ENCODE measurements around the gene APEH.
"Not testable (repeated sequence)": the region's sequence is repeated elsewhere in the genome, so short reads cannot be mapped to it uniquely, and the experiment has no call there.

Gene APEH

GRCh38 chr3:49689046-49689907 lies 15.1 kb downstream of the APEH start, which contains the start of the genes MST1 and RNF123:
TSS of gene MST1 (minus strand) at chr3:49689474. CDS start at chr3:49688691, 783 bp downstream.
TSS of gene RNF123 (plus strand) at chr3:49689557. CDS start at chr3:49691166, 1,609 bp downstream.
- TF ChIP-seq ZNF384 (IDR thresholded peaks at IDR 0.05) (no peak), FOXK2 (IDR thresholded peaks at IDR 0.05) (peak; percentile 49; the same call in 1 of the 2 replicates), FOXA1 (IDR thresholded peaks at IDR 0.05) (no peak), LEF1 (IDR thresholded peaks at IDR 0.05; ENCODE audit: borderline replicate concordance) (no peak), ELF4 (IDR thresholded peaks at IDR 0.05) (no peak), BHLHE40 (IDR thresholded peaks at IDR 0.05; ENCODE audit: borderline replicate concordance) (no peak), PKNOX1 (IDR thresholded peaks at IDR 0.05) (no peak), L3MBTL2 (conservative IDR thresholded peaks at IDR 0.05) (0 out of 2 replicates have a peak, but pooled peaks have one; percentile 14), ARNT (IDR thresholded peaks at IDR 0.05) (peak; percentile 37; the same call in 1 of the 2 replicates), HDGF (IDR thresholded peaks at IDR 0.05; ENCODE audit: borderline replicate concordance) (no peak), TARDBP (IDR thresholded peaks at IDR 0.05) (no peak), FOXM1 (IDR thresholded peaks at IDR 0.05; ENCODE audit: borderline replicate concordance) (0 out of 2 replicates have a peak, but pooled peaks have one; percentile 53)
- ChIA-PET POLR2A (interaction anchor here (1.0 kb wide), 1 partner anchor 11 kb away, joined by 3 read pairs; no protein-coding TSS in a partner anchor), CTCF (no interaction called here)
- peak; percentile 90 for DNase-seq (ENCODE audit: extremely low spot score)

- POLR2A ChIA-PET; DNase-seq (ENCODE audit: extremely low spot score); CTCF ChIA-PET: not testable (repeated sequence)
Observed at GRCh38 chr3:49689908-49690624, 15.9 kb downstream of the APEH start.

GRCh38 chr3:49690856-49691255 lies 16.7 kb downstream of the APEH start:
- CTCF ChIA-PET; POLR2A ChIA-PET; DNase-seq (ENCODE audit: extremely low spot score): not testable (repeated sequence)

- POLR2A ChIA-PET; DNase-seq (ENCODE audit: extremely low spot score); CTCF ChIA-PET: not testable (repeated sequence)
Observed at GRCh38 chr3:49691481-49691880, 17.3 kb downstream of the APEH start.

GRCh38 chr3:49694409-49695070 lies 20.4 kb downstream of the APEH start:
- POLR2A ChIA-PET; DNase-seq (ENCODE audit: extremely low spot score): not testable (repeated sequence)
- CTCF ChIA-PET = interaction anchor here (0.7 kb wide), 1 partner anchor 132 kb away, joined by 4 read pairs; no protein-coding TSS in a partner anchor

GRCh38 chr3:49695350-49696015 lies 21.3 kb downstream of the APEH start:
- POLR2A ChIA-PET; DNase-seq (ENCODE audit: extremely low spot score): not testable (repeated sequence)
- CTCF ChIA-PET = interaction anchor here (0.7 kb wide), 1 partner anchor 133 kb away, joined by 4 read pairs; no protein-coding TSS in a partner anchor

- ChIA-PET POLR2A (no interaction called here), CTCF (no interaction called here)
- TF ChIP-seq TARDBP (IDR thresholded peaks at IDR 0.05) (no peak), HDGF (IDR thresholded peaks at IDR 0.05; ENCODE audit: borderline replicate concordance) (no peak)
Observed at GRCh38 chr3:49699281-49699979, 25.3 kb downstream of the APEH start.

GRCh38 chr3:49700014-49700413 lies 25.9 kb downstream of the APEH start:
- DNase-seq (ENCODE audit: extremely low spot score) = no peak
- TF ChIP-seq SP1 (IDR thresholded peaks at IDR 0.05) (no peak), L3MBTL2 (conservative IDR thresholded peaks at IDR 0.05) (no peak), HDGF (IDR thresholded peaks at IDR 0.05; ENCODE audit: borderline replicate concordance) (no peak), SUZ12 (IDR thresholded peaks at IDR 0.05) (no peak), ZNF384 (IDR thresholded peaks at IDR 0.05) (no peak), BHLHE40 (IDR thresholded peaks at IDR 0.05; ENCODE audit: borderline replicate concordance) (no peak), FOXM1 (IDR thresholded peaks at IDR 0.05; ENCODE audit: borderline replicate concordance) (no peak), NFRKB (IDR thresholded peaks at IDR 0.05) (no peak), PKNOX1 (IDR thresholded peaks at IDR 0.05) (no peak), LEF1 (IDR thresholded peaks at IDR 0.05; ENCODE audit: borderline replicate concordance) (no peak), TARDBP (IDR thresholded peaks at IDR 0.05) (no peak), FOXK2 (IDR thresholded peaks at IDR 0.05) (no peak), CTBP1 (IDR thresholded peaks at IDR 0.05; ENCODE audit: borderline replicate concordance) (no peak), ELF4 (IDR thresholded peaks at IDR 0.05) (no peak)
- ChIA-PET CTCF (interaction anchor here (1.8 kb wide), 1 partner anchor 139 kb away, joined by 8 read pairs; no protein-coding TSS in a partner anchor), POLR2A (no interaction called here)

More at GRCh38 chr3:49699281-49699979, 25.3 kb downstream of the APEH start:
- no peak for DNase-seq (ENCODE audit: extremely low spot score)
